K562 (cell line): Measurements from ENCODE around the gene MALAT1. TPM values are rescaled to one million over a fixed set of nuclear protein-coding genes. Genes with fewer than 3 reads are reported as not detected.

Source experiments
- BHLHE40 ChIP-seq: IDR thresholded peaks from 2 replicates; pipeline ENCODE4 v1.6.1; 2011; ENCODE audit warnings: low read length, improper control_type of control experiment
- FOXJ2 ChIP-seq: fragments of 200-800 bp; sonication (Bioruptor generic); IDR thresholded peaks from 2 replicates; pipeline ENCODE4 v1.6.1; 2016; ENCODE audit warnings: missing genetic modification characterization, missing compliant biosample characterization
- FOXM1 ChIP-seq, 2 experiments: fragments of 450-650 bp in 1 of 2; sonication (generic) in 1 of 2; formaldehyde crosslinking in 1 of 2; IDR thresholded peaks; 2 replicates each; pipeline versions ENCODE4 v1.6.1 to v1.9.0; 2017 to 2022; ENCODE audit warnings: low read depth in 2 of 2, mild to moderate bottlenecking in 2 of 2, missing genetic modification reagents in 1 of 2, moderate library complexity in 1 of 2
- FUS ChIP-seq: fragments of 200-400 bp; formaldehyde crosslinking; optimal IDR thresholded peaks from 2 replicates; pipeline ENCODE3; 2017; ENCODE audit warnings: low read depth, low read length
- GABPB1 ChIP-seq: sonication (generic); formaldehyde crosslinking; IDR thresholded peaks from 2 replicates; pipeline ENCODE4 v1.8.0; 2022; ENCODE audit warnings: mild to moderate bottlenecking, missing genetic modification reagents
- IFI16 ChIP-seq: fragments of 250-450 bp; sonication (Bioruptor Pico); IDR thresholded peaks from 2 replicates; pipeline ENCODE4 v2.1.2; 2022; ENCODE audit warnings: mild to moderate bottlenecking, inconsistent platforms
- NFXL1 ChIP-seq: fragments of 450-650 bp; formaldehyde crosslinking; IDR thresholded peaks from 2 replicates; pipeline ENCODE4 v1.4.0; 2021; ENCODE audit warnings: mild to moderate bottlenecking
- NR3C1 ChIP-seq: sonication (generic); formaldehyde crosslinking; IDR thresholded peaks from 2 replicates; pipeline ENCODE4 v1.8.1; 2022; ENCODE audit warnings: missing genetic modification reagents
- SIX5 ChIP-seq, 2 experiments: IDR thresholded peaks; 2 replicates each; pipeline ENCODE4 v1.6.1; 2011; ENCODE audit warnings: low read length in 2 of 2, borderline replicate concordance in 1 of 2, low read depth in 1 of 2, mild to moderate bottlenecking in 1 of 2, moderate library complexity in 1 of 2; ENCODE audit not compliant: insufficient read depth in 1 of 2
- ZNF384 ChIP-seq: IDR thresholded peaks from 2 replicates; pipeline ENCODE4 v1.6.1; 2012; ENCODE audit warnings: low read depth, low read length, improper control_type of control experiment
- polyA plus RNA-seq, 8 experiments: library from polyadenylated mRNA; depleted of rRNA in 4 of 8; stranded (reverse) in 5 of 8; unstranded in 3 of 8; fragments of >200 nt; fragmentation: Nextera tagmentation in 2 of 8; fragmentation: Illumina TruSeq in 1 of 8; extraction: Ambion mirVana in 2 of 8; extraction: Trizol in 1 of 8; gene quantifications; 2 replicates each; pipeline versions ENCODE4 v1.2.1 to v1.2.3, GENCODE V29; 2011 to 2014; ENCODE audit warnings: inconsistent platforms in 1 of 8, missing spikeins in 1 of 8
- total RNA-seq, 7 experiments: library from RNA; depleted of rRNA in 6 of 7; stranded (reverse); fragments of >200 nt in 6 of 7; fragmentation: Illumina TruSeq in 2 of 7; extraction: Trizol in 2 of 7; gene quantifications; 2 replicates each; pipeline versions ENCODE4 v1.2.1 to v1.2.3, GENCODE V29; 2011 to 2021; ENCODE audit warnings: low replicate concordance in 1 of 7
- TF ChIP-seq, protein P1 (sequence below): fragments of 450-650 bp; IDR thresholded peaks from 2 replicates; pipeline ENCODE4 v1.6.1; 2018; ENCODE audit not compliant: partially characterized antibody
- TF ChIP-seq, protein P2 (sequence below): sonication (generic); formaldehyde crosslinking; IDR thresholded peaks from 2 replicates; pipeline ENCODE4 v1.9.0; 2022; ENCODE audit warnings: mild to moderate bottlenecking, missing genetic modification reagents
- TF ChIP-seq, protein P3 (sequence below): fragments of 450-650 bp; formaldehyde crosslinking; IDR thresholded peaks from 2 replicates; pipeline ENCODE4 v1.4.0; 2020; ENCODE audit warnings: mild to moderate bottlenecking, moderate library complexity
- TF ChIP-seq, protein P4 (sequence below): fragments of 250-450 bp; sonication (Bioruptor Pico); IDR thresholded peaks from 2 replicates; pipeline ENCODE4 v1.5.0; 2021
- TF ChIP-seq, protein P5 (sequence below): sonication (generic); formaldehyde crosslinking; IDR thresholded peaks from 2 replicates; pipeline ENCODE4 v1.8.1; 2023; ENCODE audit warnings: mild to moderate bottlenecking, missing genetic modification reagents, moderate library complexity
- TF ChIP-seq, protein P6 (sequence below): fragments of 450-650 bp; IDR thresholded peaks from 2 replicates; pipeline ENCODE4 v1.6.1; 2016; ENCODE audit warnings: borderline replicate concordance

MALAT1 gene
- total and polyA plus RNA-seq, 9 of the 15 experiments (the other 6 are each of a cell fraction or from before 2014, with no cell fraction given) = 363 to 8,715 (median 2,351) TPM

DNA sequence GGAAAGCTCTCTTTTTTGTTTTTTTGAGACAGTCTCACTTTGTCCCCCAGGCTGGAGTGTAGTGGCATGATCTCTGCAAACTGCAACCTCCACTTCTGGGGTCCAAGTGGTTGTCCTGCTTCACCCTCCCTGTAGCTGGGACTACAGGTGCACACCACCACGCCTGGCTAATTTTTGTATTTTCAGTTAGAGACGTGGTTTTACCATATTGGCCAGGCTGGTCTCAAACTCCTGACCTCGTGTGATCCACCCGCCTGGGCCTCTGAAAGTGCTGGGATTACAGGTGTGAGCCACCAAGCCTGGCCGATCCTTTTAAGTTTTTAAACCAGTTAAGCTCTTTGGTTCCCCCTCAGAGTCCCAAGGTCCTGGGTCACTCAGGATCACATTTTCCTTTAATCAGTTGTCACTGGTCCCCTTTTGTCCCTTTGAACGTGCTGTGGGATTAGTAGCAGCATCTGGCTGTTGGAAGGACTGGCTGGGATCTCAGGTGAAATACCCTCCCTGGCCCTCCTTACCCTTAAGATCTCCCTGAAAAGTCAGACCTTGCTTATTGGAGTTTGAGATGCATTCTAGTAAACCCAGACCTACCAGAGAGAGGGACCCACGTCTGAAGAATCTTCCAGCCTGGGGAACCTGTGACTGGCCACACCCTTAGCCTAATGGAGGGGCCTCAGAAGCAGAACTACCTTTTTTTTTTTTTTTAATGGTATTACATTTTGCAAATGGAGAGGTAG, 8.1 kb downstream of the MALAT1 start (continued):
- TF ChIP-seq FUS (peak; percentile 99), SIX5 (IDR thresholded peaks at IDR 0.05; ENCODE audit: borderline replicate concordance in 1 of 2, insufficient read depth in 1 of 2, low read depth in 1 of 2, low read length in 2 of 2) (no peak; a peak in 1 of 4 replicates), NR3C1 (CRISPR knock-in tag) (0 out of 2 replicates have a peak, but pooled peaks have one; percentile 23), NFXL1 (CRISPR knock-in tag) (peak; percentile 96), FOXJ2 (tag) (peak; percentile 73; the same call in 1 of the 2 replicates), BHLHE40 (peak; percentile 84), ZNF384 (peak; percentile 93), IFI16 (CRISPR knock-in tag) (no peak), FOXM1 (IDR thresholded peaks at IDR 0.05; ENCODE audit: low read depth) (peak; percentile 26; the same call in 1 of the 2 replicates), FOXM1 (CRISPR knock-in tag; IDR thresholded peaks at IDR 0.05; ENCODE audit: low read depth) (peak; percentile 35; the same call in 1 of the 2 replicates), GABPB1 (peak; percentile 78; the same call in 1 of the 2 replicates)
- TF ChIP-seq, protein P1, sequence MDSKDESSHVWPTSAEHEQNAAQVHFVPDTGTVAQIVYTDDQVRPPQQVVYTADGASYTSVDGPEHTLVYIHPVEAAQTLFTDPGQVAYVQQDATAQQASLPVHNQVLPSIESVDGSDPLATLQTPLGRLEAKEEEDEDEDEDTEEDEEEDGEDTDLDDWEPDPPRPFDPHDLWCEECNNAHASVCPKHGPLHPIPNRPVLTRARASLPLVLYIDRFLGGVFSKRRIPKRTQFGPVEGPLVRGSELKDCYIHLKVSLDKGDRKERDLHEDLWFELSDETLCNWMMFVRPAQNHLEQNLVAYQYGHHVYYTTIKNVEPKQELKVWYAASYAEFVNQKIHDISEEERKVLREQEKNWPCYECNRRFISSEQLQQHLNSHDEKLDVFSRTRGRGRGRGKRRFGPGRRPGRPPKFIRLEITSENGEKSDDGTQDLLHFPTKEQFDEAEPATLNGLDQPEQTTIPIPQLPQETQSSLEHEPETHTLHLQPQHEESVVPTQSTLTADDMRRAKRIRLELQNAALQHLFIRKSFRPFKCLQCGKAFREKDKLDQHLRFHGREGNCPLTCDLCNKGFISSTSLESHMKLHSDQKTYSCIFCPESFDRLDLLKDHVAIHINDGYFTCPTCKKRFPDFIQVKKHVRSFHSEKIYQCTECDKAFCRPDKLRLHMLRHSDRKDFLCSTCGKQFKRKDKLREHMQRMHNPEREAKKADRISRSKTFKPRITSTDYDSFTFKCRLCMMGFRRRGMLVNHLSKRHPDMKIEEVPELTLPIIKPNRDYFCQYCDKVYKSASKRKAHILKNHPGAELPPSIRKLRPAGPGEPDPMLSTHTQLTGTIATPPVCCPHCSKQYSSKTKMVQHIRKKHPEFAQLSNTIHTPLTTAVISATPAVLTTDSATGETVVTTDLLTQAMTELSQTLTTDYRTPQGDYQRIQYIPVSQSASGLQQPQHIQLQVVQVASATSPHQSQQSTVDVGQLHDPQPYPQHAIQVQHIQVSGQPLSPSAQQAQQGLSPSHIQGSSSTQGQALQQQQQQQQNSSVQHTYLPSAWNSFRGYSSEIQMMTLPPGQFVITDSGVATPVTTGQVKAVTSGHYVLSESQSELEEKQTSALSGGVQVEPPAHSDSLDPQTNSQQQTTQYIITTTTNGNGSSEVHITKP = no peak
- TF ChIP-seq, protein P2, sequence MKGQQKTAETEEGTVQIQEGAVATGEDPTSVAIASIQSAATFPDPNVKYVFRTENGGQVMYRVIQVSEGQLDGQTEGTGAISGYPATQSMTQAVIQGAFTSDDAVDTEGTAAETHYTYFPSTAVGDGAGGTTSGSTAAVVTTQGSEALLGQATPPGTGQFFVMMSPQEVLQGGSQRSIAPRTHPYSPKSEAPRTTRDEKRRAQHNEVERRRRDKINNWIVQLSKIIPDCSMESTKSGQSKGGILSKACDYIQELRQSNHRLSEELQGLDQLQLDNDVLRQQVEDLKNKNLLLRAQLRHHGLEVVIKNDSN (CRISPR knock-in tag) = no peak
- TF ChIP-seq, protein P3, sequence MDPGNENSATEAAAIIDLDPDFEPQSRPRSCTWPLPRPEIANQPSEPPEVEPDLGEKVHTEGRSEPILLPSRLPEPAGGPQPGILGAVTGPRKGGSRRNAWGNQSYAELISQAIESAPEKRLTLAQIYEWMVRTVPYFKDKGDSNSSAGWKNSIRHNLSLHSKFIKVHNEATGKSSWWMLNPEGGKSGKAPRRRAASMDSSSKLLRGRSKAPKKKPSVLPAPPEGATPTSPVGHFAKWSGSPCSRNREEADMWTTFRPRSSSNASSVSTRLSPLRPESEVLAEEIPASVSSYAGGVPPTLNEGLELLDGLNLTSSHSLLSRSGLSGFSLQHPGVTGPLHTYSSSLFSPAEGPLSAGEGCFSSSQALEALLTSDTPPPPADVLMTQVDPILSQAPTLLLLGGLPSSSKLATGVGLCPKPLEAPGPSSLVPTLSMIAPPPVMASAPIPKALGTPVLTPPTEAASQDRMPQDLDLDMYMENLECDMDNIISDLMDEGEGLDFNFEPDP (CRISPR knock-in tag) = peak; percentile 96
- TF ChIP-seq, protein P4, sequence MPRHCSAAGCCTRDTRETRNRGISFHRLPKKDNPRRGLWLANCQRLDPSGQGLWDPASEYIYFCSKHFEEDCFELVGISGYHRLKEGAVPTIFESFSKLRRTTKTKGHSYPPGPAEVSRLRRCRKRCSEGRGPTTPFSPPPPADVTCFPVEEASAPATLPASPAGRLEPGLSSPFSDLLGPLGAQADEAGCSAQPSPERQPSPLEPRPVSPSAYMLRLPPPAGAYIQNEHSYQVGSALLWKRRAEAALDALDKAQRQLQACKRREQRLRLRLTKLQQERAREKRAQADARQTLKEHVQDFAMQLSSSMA (CRISPR knock-in tag) = peak; percentile 87
- TF ChIP-seq, protein P5, sequence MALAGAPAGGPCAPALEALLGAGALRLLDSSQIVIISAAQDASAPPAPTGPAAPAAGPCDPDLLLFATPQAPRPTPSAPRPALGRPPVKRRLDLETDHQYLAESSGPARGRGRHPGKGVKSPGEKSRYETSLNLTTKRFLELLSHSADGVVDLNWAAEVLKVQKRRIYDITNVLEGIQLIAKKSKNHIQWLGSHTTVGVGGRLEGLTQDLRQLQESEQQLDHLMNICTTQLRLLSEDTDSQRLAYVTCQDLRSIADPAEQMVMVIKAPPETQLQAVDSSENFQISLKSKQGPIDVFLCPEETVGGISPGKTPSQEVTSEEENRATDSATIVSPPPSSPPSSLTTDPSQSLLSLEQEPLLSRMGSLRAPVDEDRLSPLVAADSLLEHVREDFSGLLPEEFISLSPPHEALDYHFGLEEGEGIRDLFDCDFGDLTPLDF (CRISPR knock-in tag) = peak; percentile 83; the same call in 1 of the 2 replicates
- TF ChIP-seq, protein P6, sequence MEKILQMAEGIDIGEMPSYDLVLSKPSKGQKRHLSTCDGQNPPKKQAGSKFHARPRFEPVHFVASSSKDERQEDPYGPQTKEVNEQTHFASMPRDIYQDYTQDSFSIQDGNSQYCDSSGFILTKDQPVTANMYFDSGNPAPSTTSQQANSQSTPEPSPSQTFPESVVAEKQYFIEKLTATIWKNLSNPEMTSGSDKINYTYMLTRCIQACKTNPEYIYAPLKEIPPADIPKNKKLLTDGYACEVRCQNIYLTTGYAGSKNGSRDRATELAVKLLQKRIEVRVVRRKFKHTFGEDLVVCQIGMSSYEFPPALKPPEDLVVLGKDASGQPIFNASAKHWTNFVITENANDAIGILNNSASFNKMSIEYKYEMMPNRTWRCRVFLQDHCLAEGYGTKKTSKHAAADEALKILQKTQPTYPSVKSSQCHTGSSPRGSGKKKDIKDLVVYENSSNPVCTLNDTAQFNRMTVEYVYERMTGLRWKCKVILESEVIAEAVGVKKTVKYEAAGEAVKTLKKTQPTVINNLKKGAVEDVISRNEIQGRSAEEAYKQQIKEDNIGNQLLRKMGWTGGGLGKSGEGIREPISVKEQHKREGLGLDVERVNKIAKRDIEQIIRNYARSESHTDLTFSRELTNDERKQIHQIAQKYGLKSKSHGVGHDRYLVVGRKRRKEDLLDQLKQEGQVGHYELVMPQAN = peak; percentile 68; the same call in 1 of the 2 replicates
